Astrocyte of the hippocampus (primary cell): ENCODE results near the gene RNF227.
A peak's percentile ranks its signal among the peaks of the same experiment; 100 is the strongest.
"Not testable (repeated sequence)": the region's sequence is repeated elsewhere in the genome, so short reads cannot be mapped to it uniquely, and the experiment has no call there.

Experiments used
- DNase-seq: peaks from one replicate; pipeline ENCODE4 v3.0.0; 2011; ENCODE audit warnings: low read depth, low spot score

Gene RNF227

GRCh38 chr17:7915611-7916384, at the start of gene RNF227:
TSS of gene RNF227 (minus strand) at chr17:7916289. CDS start at chr17:7916195, 94 bp downstream.
- DNase-seq = peak; percentile 96

- no peak for DNase-seq
Measured at GRCh38 chr17:7961421-7961820, 45.3 kb upstream of the RNF227 start.

GRCh38 chr17:7959503-7960253, 43.6 kb upstream of the RNF227 start:
- DNase-seq = no peak

GRCh38 chr17:7956228-7956965, 40.3 kb upstream of the RNF227 start:
- DNase-seq = peak; percentile 15

- no peak for DNase-seq
Measured at GRCh38 chr17:7955414-7956227, 39.5 kb upstream of the RNF227 start.

GRCh38 chr17:7953266-7953665, 37.2 kb upstream of the RNF227 start:
- not testable (repeated sequence) for DNase-seq

GRCh38 chr17:7951143-7951792, 35.2 kb upstream of the RNF227 start:
- DNase-seq = no peak

- no peak for DNase-seq
Measured at GRCh38 chr17:7950578-7950977, 34.5 kb upstream of the RNF227 start.

- DNase-seq = no peak
Measured at GRCh38 chr17:7947651-7948050, 31.6 kb upstream of the RNF227 start.

GRCh38 chr17:7946441-7946840, 30.4 kb upstream of the RNF227 start:
- DNase-seq = no peak

GRCh38 chr17:7945651-7946050, 29.6 kb upstream of the RNF227 start:
- DNase-seq = no peak

- no peak for DNase-seq
Measured at GRCh38 chr17:7944326-7944725, 28.2 kb upstream of the RNF227 start.

- DNase-seq = no peak
Measured at GRCh38 chr17:7943291-7943690, 27.2 kb upstream of the RNF227 start.

- no peak for DNase-seq
Measured at GRCh38 chr17:7940743-7941142, 24.7 kb upstream of the RNF227 start.

GRCh38 chr17:7940034-7940433, 23.9 kb upstream of the RNF227 start:
- no peak for DNase-seq

GRCh38 chr17:7935859-7936258, 19.8 kb upstream of the RNF227 start:
- no peak for DNase-seq

- DNase-seq = peak; percentile 58
Measured at GRCh38 chr17:7932949-7933348, 16.9 kb upstream of the RNF227 start.

- no peak for DNase-seq
Measured at GRCh38 chr17:7932483-7932891, 16.4 kb upstream of the RNF227 start.

GRCh38 chr17:7931709-7932482, 15.8 kb upstream of the RNF227 start, which contains the start of the genes CNTROB and TRAPPC1:
TSS of gene CNTROB (plus strand) at chr17:7932206. CDS start at chr17:7933080, 874 bp downstream.
TSS of gene TRAPPC1 (minus strand) at chr17:7931946. CDS start at chr17:7931829, 117 bp downstream.
- peak; percentile 100 for DNase-seq
